IPS-11a (cell line): ENCODE results near the gene ZFP92.

ENCODE experiments used
- H3K4me3 ChIP-seq: one replicate; pipeline ENCODE4 v1.5.1; 2013; ENCODE audit warnings: low read depth, low read length, control low read depth

Gene ZFP92

GRCh38 chrX:153435845-153436244, 24.6 kb downstream of the ZFP92 start:
- no peak overlapping the region for H3K4me3 ChIP-seq

GRCh38 chrX:153438532-153438931, 27.3 kb downstream of the ZFP92 start:
- no peak overlapping the region for H3K4me3 ChIP-seq

- H3K4me3 ChIP-seq: no peak overlapping the region
Measured at GRCh38 chrX:153439977-153440376, 28.7 kb downstream of the ZFP92 start.

GRCh38 chrX:153440556-153441135, 29.4 kb downstream of the ZFP92 start:
- no peak overlapping the region for H3K4me3 ChIP-seq

- H3K4me3 ChIP-seq: no peak overlapping the region
Measured at GRCh38 chrX:153441296-153441695, 30.0 kb downstream of the ZFP92 start.

- no peak overlapping the region for H3K4me3 ChIP-seq
Measured at GRCh38 chrX:153441981-153442380, 30.7 kb downstream of the ZFP92 start.

GRCh38 chrX:153442463-153442862, 31.2 kb downstream of the ZFP92 start:
- H3K4me3 ChIP-seq: no peak overlapping the region

GRCh38 chrX:153443476-153444332, 32.4 kb downstream of the ZFP92 start:
- no peak overlapping the region for H3K4me3 ChIP-seq

- H3K4me3 ChIP-seq: no peak overlapping the region
Measured at GRCh38 chrX:153444333-153445011, 33.2 kb downstream of the ZFP92 start.

GRCh38 chrX:153445106-153445855, 34.0 kb downstream of the ZFP92 start:
- no peak overlapping the region for H3K4me3 ChIP-seq

GRCh38 chrX:153445856-153446635, 34.8 kb downstream of the ZFP92 start, which contains the start of gene TREX2:
TSS of gene TREX2 (minus strand) at chrX:153446056. CDS start at chrX:153445430, 626 bp downstream.
- H3K4me3 ChIP-seq: no peak within 1 kb of the TSS

- H3K4me3 ChIP-seq: no peak overlapping the region
Measured at GRCh38 chrX:153446636-153446936, 35.3 kb downstream of the ZFP92 start.

GRCh38 chrX:153446950-153447580, 35.8 kb downstream of the ZFP92 start:
- no peak overlapping the region for H3K4me3 ChIP-seq

GRCh38 chrX:153447581-153447960, 36.3 kb downstream of the ZFP92 start:
- no peak overlapping the region for H3K4me3 ChIP-seq

GRCh38 chrX:153448556-153449367, 37.5 kb downstream of the ZFP92 start:
- no peak overlapping the region for H3K4me3 ChIP-seq

GRCh38 chrX:153449368-153450113, 38.3 kb downstream of the ZFP92 start:
- no peak overlapping the region for H3K4me3 ChIP-seq

- no peak overlapping the region for H3K4me3 ChIP-seq
Measured at GRCh38 chrX:153450114-153450948, 39.1 kb downstream of the ZFP92 start.

- no peak overlapping the region for H3K4me3 ChIP-seq
Measured at GRCh38 chrX:153450949-153451277, 39.6 kb downstream of the ZFP92 start.
